ENCODE measurements around the gene ZNF662.

Gene ZNF662

DNA sequence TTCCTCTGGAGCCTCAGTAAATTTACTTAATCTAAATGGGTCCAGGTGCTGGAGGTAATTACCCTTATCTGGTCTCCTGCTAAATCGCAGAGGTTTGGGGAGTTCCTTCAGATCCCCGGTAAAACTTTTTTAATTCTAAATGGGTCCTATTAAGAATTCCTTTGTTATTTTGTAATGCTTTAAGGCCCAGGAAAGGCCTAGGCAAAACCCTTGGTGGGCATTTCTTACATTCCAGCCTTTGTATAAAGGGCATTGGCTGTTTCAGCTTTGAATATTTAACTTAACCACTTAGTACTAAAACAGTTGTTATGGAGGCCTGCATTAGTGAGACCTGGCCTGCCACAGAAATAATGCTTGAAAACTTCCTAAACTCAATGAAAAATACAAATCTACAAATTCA, 14.9 kb upstream of the ZNF662 start:
- no peak for DNase-seq

GRCh38 chr3:42892169-42892568, 13.8 kb upstream of the ZNF662 start:
- DNase-seq: no peak

- no peak for DNase-seq
Observed at GRCh38 chr3:42892807-42893206, 13.1 kb upstream of the ZNF662 start.

DNA sequence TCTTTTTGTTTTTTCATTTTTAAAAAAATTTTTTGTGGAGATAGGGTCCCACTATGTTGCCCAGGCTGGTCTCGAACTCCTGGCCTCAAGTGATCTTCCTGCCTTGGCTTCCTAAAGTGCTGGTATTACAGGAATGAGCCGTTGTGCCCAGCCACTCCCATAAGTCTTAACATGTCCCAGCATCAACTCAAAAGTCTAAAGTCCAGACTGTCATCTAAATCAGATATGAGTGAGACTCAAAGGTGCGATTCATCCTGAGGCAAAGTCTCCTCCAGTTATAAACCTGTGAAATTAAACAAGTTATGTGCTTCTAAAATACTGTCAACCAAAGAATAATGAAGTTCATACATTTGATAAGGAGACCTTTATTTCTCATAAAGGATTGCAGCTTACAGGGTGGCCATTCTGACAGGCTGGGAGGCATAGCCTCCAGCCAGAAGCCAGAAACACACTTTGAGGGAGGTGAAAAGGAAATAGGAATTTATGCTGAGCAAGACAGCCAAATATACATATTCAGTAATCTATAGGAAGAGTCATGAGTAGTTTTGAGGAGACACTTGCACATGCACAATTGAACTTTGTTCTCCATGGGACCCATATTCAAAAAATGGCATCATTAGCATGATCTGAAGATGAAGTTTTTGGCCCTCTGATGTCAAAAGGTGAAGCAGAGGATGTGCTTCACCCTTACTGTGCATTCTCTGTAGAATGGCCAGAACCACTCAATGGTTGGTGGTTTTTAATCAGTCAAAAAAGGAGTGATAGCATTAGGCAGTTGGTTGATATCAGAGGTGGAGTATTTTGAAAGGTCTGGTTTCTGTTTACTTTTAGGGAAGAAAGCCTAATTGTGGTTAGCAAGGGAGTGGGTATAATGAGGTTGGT, 11.0 kb upstream of the ZNF662 start:
- DNase-seq: no peak

DNA sequence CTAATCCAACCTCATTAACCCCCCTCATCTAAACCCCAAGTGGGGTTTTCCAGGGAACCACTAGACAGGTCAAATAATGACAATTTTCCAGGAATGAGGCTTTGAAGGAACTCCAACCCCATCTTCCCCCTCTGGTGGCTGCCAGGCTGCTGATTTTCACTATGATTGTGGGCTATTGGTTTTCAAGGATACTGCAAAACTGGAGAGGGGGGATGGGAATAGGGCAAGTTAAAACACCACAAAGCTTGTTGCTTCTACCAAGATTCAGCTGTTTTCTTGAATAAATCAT, 10.4 kb upstream of the ZNF662 start:
- DNase-seq: no peak

DNA sequence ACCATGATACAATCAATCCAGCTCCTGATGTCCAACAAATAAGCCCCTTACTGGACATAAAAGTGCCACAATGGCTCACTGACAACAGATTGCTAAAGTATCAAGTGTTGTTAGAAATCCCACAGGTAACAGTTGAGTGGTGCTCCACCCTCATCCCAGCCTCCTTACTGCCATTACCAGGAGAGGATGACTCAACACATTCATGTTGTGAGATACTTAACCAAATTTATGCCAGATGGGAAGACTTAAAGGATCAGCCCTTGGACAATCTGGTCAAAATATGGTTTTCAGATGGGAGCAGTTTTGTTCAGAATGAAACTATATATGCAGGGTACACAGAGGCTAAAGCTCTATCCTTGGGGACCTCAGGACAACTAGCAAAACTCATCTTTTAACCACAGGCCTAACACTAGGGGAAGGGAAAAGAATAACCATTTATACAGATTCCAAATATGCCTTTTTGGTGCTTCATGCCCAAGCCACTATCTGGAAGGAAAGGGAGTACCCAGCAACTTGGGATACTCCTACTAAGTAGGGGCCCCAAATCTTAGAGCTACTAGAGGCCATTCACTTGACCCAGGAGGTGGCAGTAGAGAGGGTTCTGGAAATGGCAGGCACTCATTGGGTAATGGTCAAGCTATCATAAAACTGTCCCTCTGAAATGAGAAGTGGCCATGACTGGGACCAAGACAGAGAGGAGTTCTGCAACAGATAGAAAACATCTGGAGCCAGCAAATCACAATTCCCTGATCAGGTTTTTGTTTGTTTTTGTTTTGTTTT, 6.9 kb upstream of the ZNF662 start:
- no peak for DNase-seq

GRCh38 chr3:42900226-42901072, 5.5 kb upstream of the ZNF662 start:
- DNase-seq: no peak

DNA sequence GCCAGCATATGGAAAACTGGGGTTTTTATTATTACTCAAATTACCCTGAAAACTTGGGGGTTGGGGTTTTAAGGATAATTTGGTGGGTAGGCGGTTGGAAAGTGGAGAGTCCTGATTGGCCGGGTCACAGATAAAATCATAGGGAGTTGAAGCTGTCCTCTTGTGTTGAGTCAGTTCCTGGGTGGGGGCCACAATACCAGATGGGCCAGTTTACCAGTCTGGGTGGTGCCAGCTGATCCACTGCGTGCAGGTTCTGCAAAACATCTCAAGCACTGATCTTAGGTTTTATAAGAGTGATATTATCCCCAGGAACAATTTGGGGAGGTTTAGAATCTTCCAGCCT, 4.9 kb upstream of the ZNF662 start:
- no peak for DNase-seq

DNA sequence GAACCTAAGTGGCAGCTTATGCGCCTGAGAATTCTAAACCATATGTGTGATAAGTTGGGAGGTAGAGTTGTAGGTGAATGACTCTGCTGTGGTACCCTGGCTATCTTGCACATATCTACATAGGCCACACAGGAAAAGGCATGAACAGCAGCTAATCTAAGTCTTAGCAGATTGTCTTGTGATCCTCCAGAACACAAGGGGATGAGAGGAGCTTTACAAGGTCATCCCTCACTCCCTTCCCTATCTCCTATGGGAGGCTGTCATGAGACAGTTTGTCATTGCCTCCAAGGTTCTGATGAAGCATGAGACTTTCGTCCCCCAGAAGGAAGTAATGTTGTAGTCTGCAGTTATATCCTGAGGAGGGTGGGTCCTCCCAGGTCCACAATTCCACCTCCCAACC, 3.7 kb upstream of the ZNF662 start:
- no peak for DNase-seq

- DNase-seq: no peak
Observed at GRCh38 chr3:42904076-42904475, 1.9 kb upstream of the ZNF662 start.

GRCh38 chr3:42905740-42906069, 237 bp upstream of the ZNF662 start:
- no peak for DNase-seq

- DNase-seq: no peak
Observed at GRCh38 chr3:42906848-42907183, 874 bp downstream of the ZNF662 start.

GRCh38 chr3:42908675-42909074, 2.7 kb downstream of the ZNF662 start:
- DNase-seq: no peak

- DNase-seq: no peak
Observed at GRCh38 chr3:42911551-42911950, 5.6 kb downstream of the ZNF662 start.

GRCh38 chr3:42914771-42915515, 9.0 kb downstream of the ZNF662 start:
- DNase-seq: no peak

DNA sequence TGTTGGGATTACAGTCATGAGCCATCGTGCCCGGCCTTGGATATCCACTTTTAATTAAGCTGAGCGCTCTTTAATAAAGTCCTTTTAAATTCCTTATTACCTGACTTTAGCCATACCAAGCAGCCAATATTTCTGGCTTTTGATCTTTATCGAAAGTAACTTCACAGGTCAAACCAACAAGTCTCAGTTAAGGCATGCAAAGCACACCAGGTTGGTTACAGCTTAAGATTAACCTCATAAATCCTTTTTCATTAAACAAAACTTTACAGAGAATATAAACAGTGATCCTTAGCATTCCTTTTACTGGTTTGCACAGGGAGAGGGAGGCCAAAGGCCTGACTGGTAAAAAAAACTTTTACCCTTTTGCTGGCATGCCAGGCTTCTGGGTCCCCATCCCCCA, 17.7 kb downstream of the ZNF662 start:
- no peak for DNase-seq

GRCh38 chr3:42926310-42926709, 20.4 kb downstream of the ZNF662 start:
- DNase-seq: no peak

- no peak for DNase-seq
Observed at GRCh38 chr3:42934111-42934510, 28.2 kb downstream of the ZNF662 start.

GRCh38 chr3:42934910-42935309, 29.0 kb downstream of the ZNF662 start:
- DNase-seq: no peak

DNA sequence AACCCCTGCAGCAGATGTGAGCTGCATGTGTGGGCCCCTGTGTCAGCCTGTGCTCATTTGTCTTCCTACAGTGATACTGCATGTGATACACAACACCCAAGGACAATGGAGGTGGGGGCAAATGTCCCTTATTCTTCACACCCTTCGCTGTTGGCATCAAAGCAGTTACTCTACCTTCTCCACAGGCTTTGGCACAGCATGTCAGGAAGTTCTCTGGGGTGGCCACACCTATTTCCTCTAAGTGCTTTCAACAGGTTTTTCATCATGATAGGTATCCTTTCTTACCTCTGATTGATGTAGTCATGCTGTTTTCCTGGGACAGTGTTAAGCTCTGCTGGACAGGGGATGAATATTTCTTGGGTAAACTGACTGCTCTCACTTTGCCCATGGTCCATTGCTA, 29.5 kb downstream of the ZNF662 start:
- no peak for DNase-seq

GRCh38 chr3:42936157-42936981, 30.4 kb downstream of the ZNF662 start:
- DNase-seq: no peak

GRCh38 chr3:42937334-42937733, 31.4 kb downstream of the ZNF662 start:
- DNase-seq: no peak

Measured in stimulated activated CD4-positive, alpha-beta T cell treated with anti-CD3 and anti-CD28 coated beads, Interleukin-15, amount 100 ng/mL, for 24 hours (primary cell).